KBM-7 (cell line): ENCODE data around the gene FTSJ3.

Experiments used
- DNase-seq: peaks from one replicate; pipeline ENCODE4 v3.0.0-alpha.2; 2015
- in situ Hi-C: fragments of 300-500 bp; cut with MboI; formaldehyde crosslinking; loops from 2 replicates; pipeline ENCODE4 v1.14.3; 2020; ENCODE audit warnings: low sequenced_read_pairs, low pct_unique_long_range_greater_than_20kb, mixed read lengths

FTSJ3 gene

DNA sequence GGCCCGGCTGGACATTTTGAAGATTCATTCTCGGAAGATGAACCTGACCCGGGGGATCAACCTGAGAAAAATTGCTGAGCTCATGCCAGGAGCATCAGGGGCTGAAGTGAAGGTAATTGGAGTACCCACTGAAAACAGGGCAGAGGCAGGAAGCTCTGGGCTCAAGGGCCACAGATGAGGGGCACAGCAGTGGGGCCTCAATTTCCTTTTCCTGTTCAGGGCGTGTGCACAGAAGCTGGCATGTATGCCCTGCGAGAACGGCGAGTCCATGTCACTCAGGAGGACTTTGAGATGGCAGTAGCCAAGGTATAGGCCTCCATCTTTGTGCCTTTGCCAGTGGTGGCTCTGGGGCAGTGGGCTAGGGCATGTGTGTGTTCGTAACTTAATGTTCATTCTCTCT lies 4.0 kb upstream of the FTSJ3 start:
- no peak for DNase-seq
- in situ Hi-C loops: no loop called here

DNA sequence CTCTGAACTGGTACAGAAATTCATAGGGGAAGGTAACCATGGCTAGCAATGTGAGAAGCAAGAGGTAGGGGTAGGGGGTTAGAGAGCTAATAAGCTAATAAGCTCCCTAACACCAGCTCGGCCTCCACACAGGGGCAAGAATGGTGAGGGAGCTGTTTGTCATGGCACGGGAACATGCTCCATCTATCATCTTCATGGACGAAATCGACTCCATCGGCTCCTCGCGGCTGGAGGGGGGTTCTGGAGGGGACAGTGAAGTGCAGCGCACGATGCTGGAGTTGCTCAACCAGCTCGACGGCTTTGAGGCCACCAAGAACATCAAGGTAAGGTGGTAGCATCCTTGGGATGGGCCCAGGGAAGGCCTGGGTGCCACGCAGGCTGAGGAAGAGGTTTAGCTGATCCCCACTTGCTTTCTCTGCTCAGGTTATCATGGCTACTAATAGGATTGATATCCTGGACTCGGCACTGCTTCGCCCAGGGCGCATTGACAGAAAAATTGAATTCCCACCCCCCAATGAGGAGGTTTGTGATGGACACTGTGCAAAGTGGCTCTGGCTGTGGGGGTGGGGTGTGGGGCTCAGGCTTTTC lies 3.5 kb upstream of the FTSJ3 start:
- in situ Hi-C loops: no loop called here

DNA sequence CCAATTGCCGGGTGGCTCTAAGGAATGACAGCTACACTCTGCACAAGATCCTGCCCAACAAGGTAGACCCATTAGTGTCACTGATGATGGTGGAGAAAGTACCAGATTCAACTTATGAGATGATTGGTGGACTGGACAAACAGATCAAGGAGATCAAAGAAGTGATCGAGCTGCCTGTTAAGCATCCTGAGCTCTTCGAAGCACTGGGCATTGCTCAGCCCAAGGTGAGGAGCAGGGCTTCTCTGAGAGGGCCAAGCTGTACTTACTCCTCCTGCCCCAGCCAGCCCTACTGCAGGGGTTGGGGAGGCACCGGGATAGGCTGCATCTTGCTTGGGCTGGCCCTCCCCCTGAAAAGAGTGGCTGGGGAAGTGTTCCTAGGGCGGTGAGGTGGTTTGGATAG lies 2.8 kb upstream of the FTSJ3 start:
- in situ Hi-C loops: no loop called here
- DNase-seq: no peak

More for the DNA sequence above, 3.5 kb upstream of the FTSJ3 start:
- no peak for DNase-seq

DNA sequence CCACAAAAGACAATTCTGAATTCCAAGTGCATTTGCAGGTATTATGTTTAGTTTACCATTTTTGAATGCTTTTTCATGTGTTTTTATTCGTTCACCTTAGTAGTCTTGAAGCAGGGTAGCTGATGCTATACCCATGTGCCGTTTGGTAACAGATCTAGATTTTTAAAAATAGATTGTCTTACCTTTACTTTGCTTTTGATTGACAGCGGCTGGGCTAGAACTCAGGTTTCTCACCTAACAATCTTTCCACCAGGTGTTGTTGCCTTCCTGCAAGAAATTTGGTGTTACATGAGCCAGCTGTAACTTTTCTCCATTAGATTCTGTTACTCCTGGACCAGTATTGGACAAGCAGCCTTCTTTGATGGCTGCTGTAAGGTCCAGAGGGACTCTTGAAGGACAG lies 1.5 kb upstream of the FTSJ3 start:
- in situ Hi-C loops: no loop called here

DNA sequence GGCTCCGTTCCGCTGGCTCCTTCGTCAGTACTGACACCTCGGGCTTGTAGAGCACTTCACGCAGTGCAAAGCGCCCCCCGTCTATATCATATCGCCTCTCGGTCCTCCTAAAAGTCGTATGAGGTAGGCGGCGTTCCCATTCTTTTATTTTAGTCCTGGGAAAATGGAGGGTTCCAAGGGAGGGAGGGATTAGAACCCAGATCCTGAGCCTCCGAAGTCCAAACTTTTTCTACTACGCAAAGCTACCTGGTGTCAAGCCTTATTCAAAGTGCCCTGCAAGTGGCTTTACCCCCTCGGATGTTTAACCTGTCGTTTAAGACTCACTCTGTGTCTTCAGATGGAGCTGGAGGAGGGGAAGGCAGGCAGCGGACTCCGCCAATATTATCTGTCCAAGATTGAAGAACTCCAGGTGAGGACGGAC lies 348 bp upstream of the FTSJ3 start:
- in situ Hi-C loops: no loop called here
- DNase-seq: no peak

More for the DNA sequence above, 1.5 kb upstream of the FTSJ3 start:
- no peak for DNase-seq

DNA sequence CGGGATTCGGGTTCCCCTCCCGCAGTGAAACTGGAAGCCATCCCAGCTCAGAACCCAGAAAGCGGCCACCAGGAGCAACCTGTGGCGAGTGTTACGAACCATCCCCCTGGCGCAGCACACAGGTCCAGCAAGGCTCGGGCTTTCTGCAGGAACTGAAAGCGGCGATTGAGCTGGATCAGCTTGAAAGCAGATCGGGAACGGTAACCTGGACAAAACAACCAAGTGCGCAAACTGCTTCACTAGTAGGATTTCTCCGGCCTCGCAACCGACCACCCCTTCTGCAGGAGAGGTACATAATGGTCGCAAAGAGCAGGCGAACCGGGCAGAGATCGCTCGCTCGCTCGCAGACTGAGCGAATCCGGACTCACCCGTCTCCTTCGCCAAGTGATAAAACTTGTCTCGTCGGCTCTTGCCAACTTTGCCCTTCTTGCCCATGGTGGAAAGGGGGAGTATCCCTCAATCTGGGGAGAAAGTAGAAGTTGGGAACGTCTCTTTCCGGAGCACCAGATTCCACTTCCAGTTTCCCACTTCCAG lies 928 bp downstream of the FTSJ3 start:
- in situ Hi-C loops: no loop called here
- DNase-seq: no peak

DNA sequence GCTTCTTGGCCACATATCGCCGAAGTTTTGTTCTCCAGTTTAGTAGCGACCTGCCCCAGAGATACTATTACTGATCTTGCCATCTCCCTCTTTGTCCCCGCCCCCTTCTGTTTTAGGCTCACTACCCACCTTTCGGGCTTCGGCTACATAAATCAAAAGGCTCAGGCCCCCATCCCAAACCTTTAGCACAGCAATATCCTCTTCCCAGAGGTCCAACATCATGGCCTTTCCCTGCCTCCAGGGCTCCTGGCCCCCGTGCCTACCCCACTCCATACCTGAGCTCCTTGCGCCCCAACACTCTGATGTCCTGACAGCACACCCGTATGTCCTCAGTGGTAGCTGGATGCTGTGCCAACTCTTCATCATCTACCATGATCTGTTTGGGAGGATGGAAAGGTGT lies 3.1 kb downstream of the FTSJ3 start:
- DNase-seq: no peak
- in situ Hi-C loops: no loop called here

DNA sequence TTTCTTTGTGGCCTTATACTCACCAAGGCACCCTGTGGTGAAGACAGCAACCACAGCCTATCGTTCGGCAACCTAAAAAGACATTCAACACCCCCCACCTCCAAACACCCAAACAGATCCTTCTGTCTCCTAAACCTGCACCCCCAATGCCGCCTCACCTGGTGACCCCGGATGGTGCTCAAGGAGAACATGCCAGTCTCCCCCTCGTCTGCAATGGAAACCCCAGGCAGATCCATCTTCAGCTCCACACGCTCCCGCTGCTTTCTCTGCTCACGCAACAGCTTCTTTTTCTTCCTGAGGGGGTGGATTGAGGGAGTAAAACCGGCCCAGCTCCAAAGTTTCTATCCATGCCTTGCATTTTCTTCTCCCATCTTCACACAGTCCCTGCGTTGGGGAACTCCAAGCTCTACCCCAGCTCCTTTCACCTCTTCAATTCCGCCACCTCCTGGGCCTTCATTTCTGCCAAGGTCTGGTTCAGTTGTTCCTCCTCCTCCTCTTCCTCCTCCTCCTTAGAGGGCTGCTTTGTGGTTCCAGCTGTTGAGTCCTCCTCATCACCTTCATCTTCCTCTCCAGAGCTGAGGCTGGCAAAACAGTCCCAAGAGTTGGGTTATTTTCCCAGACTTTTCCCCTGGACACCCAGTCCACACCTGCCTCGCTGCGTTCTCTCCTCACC lies 3.7 kb downstream of the FTSJ3 start:
- in situ Hi-C loops: no loop called here
- no peak for DNase-seq

DNA sequence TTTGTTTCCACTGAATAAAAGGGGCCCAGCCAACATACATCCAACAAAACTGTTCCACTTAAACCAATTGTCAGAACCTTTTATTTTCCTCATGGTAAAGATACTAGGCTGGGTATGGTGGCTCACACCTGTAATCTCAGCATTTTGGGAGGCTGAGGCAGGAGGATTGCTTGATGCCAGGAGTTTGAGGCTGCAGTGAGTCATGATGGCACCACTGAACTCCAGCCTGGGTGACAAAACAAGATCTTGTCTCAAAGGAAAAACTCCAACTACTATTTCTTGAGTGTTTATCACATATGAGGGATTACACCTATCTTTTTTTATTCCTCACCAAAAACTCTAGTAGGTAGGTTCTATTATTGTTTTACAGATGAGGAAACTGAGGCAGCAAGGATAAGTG lies 4.9 kb downstream of the FTSJ3 start:
- DNase-seq: no peak

DNA sequence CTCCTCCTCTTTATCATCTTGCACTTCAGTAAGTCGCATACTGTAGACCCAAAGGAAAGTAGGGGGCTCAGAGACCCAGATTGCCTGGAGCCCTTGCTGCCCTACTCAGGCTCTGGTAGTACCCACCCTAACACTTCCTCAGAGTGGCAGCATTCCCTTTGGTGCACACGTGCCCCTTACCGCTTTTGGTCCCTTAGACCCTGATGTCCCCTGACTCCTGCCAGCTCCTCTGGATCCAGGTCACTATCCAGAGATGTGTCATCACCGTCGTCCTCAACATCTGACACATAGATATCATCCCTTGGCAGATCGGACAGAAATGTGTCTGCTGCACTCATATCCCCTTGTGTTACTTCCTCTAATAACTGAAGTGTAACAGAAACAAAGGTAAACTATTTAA lies 5.7 kb downstream of the FTSJ3 start:
- in situ Hi-C loops: no loop called here
- no peak for DNase-seq

More for the DNA sequence above, 4.9 kb downstream of the FTSJ3 start:
- in situ Hi-C loops: no loop called here

DNA sequence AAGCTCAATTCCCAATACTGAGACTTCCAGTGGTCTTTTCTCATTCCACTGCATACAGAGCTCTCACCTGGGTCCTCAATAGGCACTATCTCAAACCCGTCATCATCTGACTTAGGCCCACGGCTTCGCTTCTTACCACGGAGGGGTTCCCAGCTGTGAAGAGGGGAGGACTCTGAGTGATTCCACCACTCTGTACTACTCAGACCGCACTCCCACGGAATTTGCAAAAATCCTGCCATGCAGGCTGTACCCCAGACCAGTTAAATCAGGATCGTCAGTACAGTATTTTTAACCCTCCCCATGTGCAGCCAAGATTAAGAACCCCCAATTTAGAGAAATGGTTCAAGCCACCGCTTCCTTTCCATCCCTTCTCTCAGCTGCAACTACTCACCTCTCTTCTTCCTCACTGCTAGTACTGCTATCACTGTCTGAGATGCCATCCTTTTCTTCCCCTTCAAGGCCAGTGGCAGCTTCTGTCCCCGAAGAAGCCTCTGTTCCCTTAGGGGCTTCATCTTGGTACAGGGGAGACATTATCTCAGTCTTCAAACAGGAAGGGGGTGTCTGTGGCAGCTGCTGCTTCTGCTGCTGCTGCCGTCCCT lies 6.4 kb downstream of the FTSJ3 start:
- in situ Hi-C loops: no loop called here
- no peak for DNase-seq

DNA sequence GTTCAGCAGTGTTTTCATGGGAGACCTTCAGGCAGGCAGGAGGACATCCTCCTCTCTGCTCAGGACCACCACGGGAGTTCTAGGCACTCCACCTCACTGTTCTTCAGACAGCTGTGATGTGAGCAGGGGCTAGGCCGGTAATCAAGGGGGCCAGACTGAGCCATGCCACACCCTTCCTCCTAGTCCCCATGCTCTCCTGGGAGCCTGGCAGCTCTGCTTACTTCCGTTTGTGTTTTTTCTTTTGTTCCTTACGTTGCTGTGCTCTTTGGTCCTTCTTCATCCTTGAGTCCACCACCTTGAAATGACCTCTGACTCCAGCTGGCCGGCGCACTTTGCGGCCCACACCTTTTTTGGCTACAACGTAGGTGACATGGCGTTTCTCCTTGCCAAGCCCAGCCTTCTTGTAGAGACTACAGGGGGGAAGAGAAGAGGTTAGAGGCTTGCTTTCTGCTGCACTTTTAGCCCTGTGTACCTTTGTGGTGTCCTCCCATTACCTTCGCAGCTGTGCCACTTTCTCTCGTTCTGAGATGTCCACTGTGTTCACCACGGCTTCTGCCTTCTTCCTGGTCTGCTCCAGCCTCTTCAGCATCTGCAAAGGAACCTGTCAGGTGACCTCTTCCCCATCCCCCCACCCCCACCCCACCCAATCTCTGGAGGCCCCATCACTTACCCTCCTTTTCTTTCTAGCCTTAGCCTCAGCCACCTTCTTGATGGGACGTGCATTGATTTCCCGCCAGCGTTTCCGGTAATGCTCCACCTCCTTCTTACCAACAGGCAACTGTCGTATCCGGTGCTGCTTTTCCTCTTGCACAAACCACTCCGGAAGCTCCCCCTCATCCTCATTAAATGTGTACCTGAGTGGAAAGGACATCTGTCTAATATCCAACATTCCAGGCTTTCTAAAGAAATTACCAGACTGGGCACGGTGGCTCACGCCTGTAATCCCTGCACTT lies 7.6 kb downstream of the FTSJ3 start:
- DNase-seq: no peak
- in situ Hi-C loops: no loop called here

DNA sequence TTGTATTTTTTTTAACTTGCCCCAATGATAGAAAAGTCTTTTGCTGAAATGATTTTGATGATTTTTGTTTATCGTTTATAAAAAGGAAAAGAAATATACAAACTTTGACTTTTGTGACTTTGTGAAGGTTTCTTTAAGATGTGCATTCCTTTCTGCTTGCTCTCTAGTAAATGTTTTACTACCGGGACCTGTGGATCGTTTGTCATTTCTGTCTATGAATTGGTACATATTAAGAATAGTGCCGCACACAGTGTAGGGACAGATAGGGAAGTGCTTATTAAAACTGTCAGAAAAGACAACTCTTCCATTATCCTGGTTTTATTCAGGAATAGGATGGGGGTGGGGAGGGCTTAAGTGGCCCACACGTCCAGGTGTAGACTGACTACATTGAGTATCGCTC lies 8.3 kb downstream of the FTSJ3 start:
- in situ Hi-C loops: no loop called here
- DNase-seq: no peak

DNA sequence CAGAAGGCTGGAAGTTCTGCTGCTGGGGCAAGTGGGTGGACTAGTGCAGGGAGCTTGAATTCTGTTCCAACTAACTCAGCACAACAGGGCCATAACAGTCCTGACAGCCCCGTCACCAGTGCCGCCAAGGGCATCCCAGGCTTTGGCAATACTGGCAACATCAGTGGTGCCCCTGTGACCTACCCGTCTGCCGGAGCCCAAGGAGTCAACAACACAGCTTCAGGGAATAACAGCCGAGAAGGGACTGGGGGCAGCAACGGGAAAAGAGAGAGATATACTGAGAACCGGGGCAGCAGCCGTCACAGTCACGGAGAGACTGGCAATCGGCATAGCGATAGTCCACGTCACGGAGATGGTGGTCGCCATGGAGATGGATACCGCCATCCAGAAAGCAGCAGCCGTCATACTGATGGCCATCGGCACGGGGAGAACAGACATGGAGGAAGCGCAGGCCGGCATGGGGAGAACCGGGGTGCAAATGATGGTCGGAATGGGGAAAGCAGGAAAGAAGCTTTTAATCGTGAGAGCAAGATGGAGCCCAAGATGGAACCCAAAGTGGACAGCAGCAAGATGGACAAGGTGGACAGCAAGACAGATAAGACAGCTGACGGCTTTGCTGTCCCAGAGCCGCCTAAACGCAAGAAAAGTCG lies 9.6 kb downstream of the FTSJ3 start:
- no peak for DNase-seq
- in situ Hi-C loops: no loop called here

DNA sequence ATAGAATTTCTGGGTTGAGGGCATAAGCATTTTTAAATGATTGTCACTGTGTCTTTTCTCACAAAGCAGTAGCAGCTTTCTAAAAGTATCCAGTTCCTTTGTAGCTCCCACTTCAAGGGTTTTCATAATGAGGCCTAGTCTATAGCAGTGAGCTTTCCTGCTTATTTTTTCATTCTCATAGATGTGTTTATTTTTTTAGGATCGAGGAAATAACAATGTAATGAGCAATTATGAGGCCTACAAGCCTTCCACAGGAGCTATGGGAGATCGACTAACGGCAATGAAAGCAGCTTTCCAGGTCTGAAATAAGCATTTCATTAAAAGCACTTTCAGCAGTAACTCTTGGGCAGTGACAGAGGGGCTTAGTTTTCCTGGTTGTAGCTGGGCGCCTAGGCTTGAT lies 10.8 kb downstream of the FTSJ3 start:
- no peak for DNase-seq
- in situ Hi-C loops: no loop called here

DNA sequence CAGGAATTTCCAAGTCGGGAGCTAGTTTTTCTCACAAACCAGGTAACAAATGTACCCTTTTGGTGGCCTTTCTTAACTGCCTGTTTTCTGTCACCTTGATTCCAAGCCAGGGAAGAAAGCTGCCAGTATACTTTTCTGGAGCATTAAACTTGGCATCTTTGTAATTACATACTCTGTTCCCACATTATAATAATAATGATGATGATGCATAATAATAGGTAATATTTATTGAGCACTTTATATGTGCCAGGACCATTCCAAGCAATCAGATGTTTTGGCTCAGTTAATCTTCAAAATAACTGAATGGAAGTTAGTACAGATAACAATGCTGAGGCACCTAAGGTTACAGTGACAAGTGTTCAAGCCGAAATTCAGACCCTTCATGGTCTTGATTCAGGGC lies 11.3 kb downstream of the FTSJ3 start:
- DNase-seq: no peak
- in situ Hi-C loops: no loop called here

DNA sequence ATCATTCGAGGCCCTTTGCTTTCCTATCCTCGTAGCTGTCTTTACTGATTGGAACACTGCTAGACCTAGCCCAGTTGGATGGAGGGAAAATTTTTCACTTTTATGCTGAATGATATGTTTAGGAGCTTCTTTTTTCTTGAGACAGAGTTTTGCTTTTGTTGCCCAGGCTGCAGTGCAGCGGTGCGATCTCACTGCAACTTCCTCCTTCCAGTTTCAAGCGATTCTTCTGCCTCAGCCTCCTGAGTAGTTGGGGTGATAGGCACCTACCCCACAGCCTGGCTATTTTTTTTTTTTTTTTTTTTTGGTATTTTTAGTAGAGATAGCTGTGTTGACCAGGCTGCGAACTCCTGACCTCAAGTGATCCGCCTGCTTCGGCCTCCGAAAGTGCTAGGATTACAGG lies 17.5 kb downstream of the FTSJ3 start:
- in situ Hi-C loops: no loop called here
- DNase-seq: no peak

DNA sequence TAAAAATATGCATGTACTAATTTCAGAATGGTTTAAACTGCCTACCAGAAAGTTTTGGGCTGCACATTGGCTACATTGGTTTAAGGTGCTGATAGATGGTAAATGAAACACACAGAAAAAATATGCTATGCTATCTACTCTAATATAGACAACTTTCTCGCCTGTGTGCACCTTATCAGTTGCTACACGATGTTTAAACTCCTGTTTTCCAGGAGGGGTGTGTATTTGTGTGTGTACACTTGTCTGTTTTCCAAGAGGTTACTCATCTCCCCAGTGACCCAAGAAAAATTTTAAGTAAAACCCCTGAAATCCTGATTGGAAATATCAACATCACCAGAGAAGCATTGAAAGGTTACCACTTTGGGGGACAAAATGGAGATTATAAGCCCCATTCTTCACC lies 21.9 kb downstream of the FTSJ3 start:
- DNase-seq: no peak
- in situ Hi-C loops: no loop called here

DNA sequence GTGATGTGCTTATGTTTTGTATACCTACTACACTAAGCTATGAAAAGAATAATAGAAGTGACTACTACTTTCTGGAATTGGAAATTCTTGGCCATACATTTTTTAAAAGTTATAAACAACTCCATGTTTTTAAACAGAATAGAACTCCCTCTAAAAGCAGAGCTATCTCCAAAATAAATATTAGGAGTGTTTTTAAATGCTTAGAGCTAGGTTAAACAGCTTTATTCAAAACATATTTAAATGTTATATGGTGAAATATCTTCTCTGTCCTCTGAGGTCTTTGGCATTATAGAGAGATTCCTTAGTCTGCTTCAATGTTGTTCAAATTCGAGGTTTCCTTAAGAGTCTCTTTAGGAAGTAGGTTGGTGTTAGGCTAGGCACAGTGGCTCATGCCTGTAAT lies 23.1 kb downstream of the FTSJ3 start:
- no peak for DNase-seq
- in situ Hi-C loops: no loop called here
